Bone marrow (tissue), 2 donors: ENCODE measurements around the gene CAMSAP1.

Source experiments
- DNase-seq, 2 donors: peaks; one replicate each; lab custom pipeline; 2025; lab: John Stamatoyannopoulos, UW

CAMSAP1 gene

GRCh38 chr9:135840107-135840506, 67.2 kb downstream of the CAMSAP1 start:
- DNase-seq, result no peak

GRCh38 chr9:135839516-135839915, 67.8 kb downstream of the CAMSAP1 start:
- DNase-seq, result no peak

GRCh38 chr9:135835131-135835530, 72.2 kb downstream of the CAMSAP1 start:
- DNase-seq, result no peak

GRCh38 chr9:135833864-135834263, 73.5 kb downstream of the CAMSAP1 start:
- no peak for DNase-seq

GRCh38 chr9:135830496-135830895, 76.8 kb downstream of the CAMSAP1 start:
- no peak for DNase-seq

GRCh38 chr9:135828656-135829055, 78.7 kb downstream of the CAMSAP1 start:
- no peak for DNase-seq

- DNase-seq, result no peak
Observed at GRCh38 chr9:135827866-135828580, 79.3 kb downstream of the CAMSAP1 start.

GRCh38 chr9:135827301-135827700, 80.0 kb downstream of the CAMSAP1 start:
- no peak for DNase-seq

- no peak for DNase-seq
Observed at GRCh38 chr9:135826188-135826545, 81.2 kb downstream of the CAMSAP1 start.

- DNase-seq, result no peak
Observed at GRCh38 chr9:135825435-135826187, 81.7 kb downstream of the CAMSAP1 start.

- DNase-seq, result no peak
Observed at GRCh38 chr9:135823036-135823435, 84.3 kb downstream of the CAMSAP1 start.

- DNase-seq, result no peak
Observed at GRCh38 chr9:135822374-135822755, 85.0 kb downstream of the CAMSAP1 start.

GRCh38 chr9:135821733-135822373, 85.5 kb downstream of the CAMSAP1 start:
- no peak for DNase-seq

GRCh38 chr9:135821116-135821515, 86.2 kb downstream of the CAMSAP1 start:
- DNase-seq, result no peak

GRCh38 chr9:135820661-135821060, 86.7 kb downstream of the CAMSAP1 start:
- DNase-seq, result no peak

- no peak for DNase-seq
Observed at GRCh38 chr9:135819905-135820304, 87.4 kb downstream of the CAMSAP1 start.

- no peak for DNase-seq
Observed at GRCh38 chr9:135818718-135819475, 88.4 kb downstream of the CAMSAP1 start.

- no peak for DNase-seq
Observed at GRCh38 chr9:135817951-135818717, 89.2 kb downstream of the CAMSAP1 start.

GRCh38 chr9:135816651-135816970, 90.7 kb downstream of the CAMSAP1 start:
- DNase-seq, result no peak

GRCh38 chr9:135815830-135816650, 91.3 kb downstream of the CAMSAP1 start:
- no peak for DNase-seq

- no peak for DNase-seq
Observed at GRCh38 chr9:135815413-135815812, 91.9 kb downstream of the CAMSAP1 start.
